ENCODE data around the gene GNA15. TPM values are rescaled to one million over a fixed set of nuclear protein-coding genes. Genes with fewer than 3 reads are reported as not detected.

The GNA15 gene
- total and polyA plus RNA-seq, 2 experiments from 2014 or later, result 0.29 to 1.5 TPM

DNA sequence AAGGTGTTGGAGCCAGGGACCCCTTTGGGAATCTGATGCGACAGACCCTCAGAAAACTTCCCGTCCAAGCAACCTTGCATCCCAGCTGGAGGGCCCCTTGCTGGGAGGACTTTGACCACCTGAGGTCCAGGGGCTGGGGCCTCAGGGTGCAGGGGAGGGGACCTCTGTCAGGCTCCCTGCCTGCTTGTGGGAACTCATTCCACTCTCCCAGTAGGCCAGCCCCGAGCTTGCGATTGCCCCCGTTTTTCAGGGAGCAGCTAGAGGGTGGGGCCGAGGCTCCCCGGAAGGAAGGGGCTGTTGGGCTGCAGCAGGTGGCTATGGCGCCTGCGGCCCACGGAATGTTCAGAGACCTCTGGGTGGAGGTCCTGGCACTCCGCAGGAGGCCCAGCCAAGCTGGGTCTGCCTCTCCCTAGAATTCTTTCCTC lies 38.9 kb upstream of the GNA15 start:
- Histone ChIP-seq H3K4me2 (peak overlapping the region; percentile 99), H3K4me3 (no peak overlapping the region), H3K79me2 (peaks cover 75% of the 10 kb centered on the region), H4K20me1 (ENCODE audit: insufficient read depth, poor library complexity, severe bottlenecking) (peaks cover 75% of the 10 kb centered on the region), H3K36me3 (replicated peaks; ENCODE audit: insufficient read depth, low read depth) (no peaks in the 10 kb centered on the region), H3K9me3 (ENCODE audit: low read depth) (no peaks in the 10 kb centered on the region), H3K9me2 (replicated peaks; ENCODE audit: insufficient read depth) (no peaks in the 10 kb centered on the region), H3K27ac (peak overlapping the region; percentile 92), H3K27me3 (no peaks in the 10 kb centered on the region), H2AFZ (no peak overlapping the region), H3K4me1 (ENCODE audit: insufficient read depth) (peaks cover 34% of the 10 kb centered on the region)
- DNase-seq (ENCODE audit: low spot score), result peak; percentile 61
- 65% methylated on average over 11 of the region's 11 CpGs for WGBS (ENCODE audit: low lambda C conversion rate, missing lambda C conversion rate)
- TF ChIP-seq EZH2 (IDR thresholded peaks at IDR 0.05; ENCODE audit: borderline replicate concordance), result no peak
- no peak for TF ChIP-seq EZH2phosphoT487 (IDR thresholded peaks at IDR 0.05; ENCODE audit: low read depth, severe bottlenecking, unreplicated experiment)
- TF ChIP-seq, protein P1, sequence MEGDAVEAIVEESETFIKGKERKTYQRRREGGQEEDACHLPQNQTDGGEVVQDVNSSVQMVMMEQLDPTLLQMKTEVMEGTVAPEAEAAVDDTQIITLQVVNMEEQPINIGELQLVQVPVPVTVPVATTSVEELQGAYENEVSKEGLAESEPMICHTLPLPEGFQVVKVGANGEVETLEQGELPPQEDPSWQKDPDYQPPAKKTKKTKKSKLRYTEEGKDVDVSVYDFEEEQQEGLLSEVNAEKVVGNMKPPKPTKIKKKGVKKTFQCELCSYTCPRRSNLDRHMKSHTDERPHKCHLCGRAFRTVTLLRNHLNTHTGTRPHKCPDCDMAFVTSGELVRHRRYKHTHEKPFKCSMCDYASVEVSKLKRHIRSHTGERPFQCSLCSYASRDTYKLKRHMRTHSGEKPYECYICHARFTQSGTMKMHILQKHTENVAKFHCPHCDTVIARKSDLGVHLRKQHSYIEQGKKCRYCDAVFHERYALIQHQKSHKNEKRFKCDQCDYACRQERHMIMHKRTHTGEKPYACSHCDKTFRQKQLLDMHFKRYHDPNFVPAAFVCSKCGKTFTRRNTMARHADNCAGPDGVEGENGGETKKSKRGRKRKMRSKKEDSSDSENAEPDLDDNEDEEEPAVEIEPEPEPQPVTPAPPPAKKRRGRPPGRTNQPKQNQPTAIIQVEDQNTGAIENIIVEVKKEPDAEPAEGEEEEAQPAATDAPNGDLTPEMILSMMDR (IDR thresholded peaks at IDR 0.05; ENCODE audit: poor library complexity), result no peak

DNA sequence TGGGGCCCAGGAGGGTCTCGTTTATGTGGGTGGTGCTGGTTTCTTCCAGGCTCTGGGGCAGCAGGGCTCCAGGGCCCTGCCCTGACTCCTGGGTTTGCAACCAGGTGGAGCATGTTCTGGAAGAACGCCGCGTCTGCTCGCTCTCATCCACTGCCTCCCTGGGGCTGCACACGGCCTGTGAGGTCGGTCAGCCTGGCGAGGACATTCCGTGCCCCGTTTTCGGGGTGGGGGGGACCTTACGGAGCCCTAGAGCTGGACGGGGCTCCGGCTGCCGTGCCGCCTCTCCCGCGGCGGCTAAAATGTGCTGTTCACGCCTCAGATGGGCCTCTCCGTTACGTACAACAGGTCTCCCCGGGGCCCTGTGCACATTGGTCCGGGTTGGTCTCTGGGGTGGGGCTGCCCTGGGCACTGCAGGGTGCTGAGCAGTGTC lies 38.4 kb upstream of the GNA15 start:
- no peaks in the 10 kb centered on the region for H3K27me3 ChIP-seq
- H3K4me1 ChIP-seq (ENCODE audit: insufficient read depth), result peaks cover 34% of the 10 kb centered on the region
- peaks cover 80% of the 10 kb centered on the region for H4K20me1 ChIP-seq (ENCODE audit: insufficient read depth, poor library complexity, severe bottlenecking)
- no peaks in the 10 kb centered on the region for H3K9me2 ChIP-seq (replicated peaks; ENCODE audit: insufficient read depth)
- H3K27ac ChIP-seq, result peak overlapping the region; percentile 92
- no peak for TF ChIP-seq EZH2 (IDR thresholded peaks at IDR 0.05; ENCODE audit: borderline replicate concordance)
- TF ChIP-seq, protein P1 (IDR thresholded peaks at IDR 0.05; ENCODE audit: poor library complexity), result no peak
- TF ChIP-seq EZH2phosphoT487 (IDR thresholded peaks at IDR 0.05; ENCODE audit: low read depth, severe bottlenecking, unreplicated experiment), result no peak
- H3K4me2 ChIP-seq, result peak overlapping the region; percentile 99
- no peak for DNase-seq (ENCODE audit: low spot score)
- H2AFZ ChIP-seq, result no peak overlapping the region
- peaks cover 80% of the 10 kb centered on the region for H3K79me2 ChIP-seq
- no peak overlapping the region for H3K4me3 ChIP-seq
- no peaks in the 10 kb centered on the region for H3K36me3 ChIP-seq (replicated peaks; ENCODE audit: insufficient read depth, low read depth)
- WGBS (ENCODE audit: low lambda C conversion rate, missing lambda C conversion rate), result 92% methylated on average over 12 of the region's 24 CpGs
- no peaks in the 10 kb centered on the region for H3K9me3 ChIP-seq (ENCODE audit: low read depth)

DNA sequence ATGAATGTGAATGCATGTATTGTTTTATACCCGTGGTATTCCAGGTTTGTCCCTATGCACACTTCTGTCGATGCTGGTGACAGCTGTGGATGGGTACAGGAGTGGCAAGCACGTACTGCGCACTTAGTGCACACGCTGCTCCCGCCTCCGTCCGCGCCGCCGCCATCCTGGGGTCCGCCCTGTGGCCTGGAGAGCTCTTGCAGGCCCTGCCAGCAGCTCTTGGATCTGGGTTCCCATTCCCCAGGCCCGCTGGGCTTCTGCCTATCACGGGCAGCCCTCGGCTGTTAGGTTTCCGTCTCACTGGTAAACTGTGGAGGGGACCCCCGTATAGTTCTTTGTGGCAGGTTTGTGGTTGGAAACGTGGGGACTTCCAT lies 37.7 kb upstream of the GNA15 start:
- TF ChIP-seq EZH2phosphoT487 (IDR thresholded peaks at IDR 0.05; ENCODE audit: low read depth, severe bottlenecking, unreplicated experiment) (no peak), EZH2 (IDR thresholded peaks at IDR 0.05; ENCODE audit: borderline replicate concordance) (no peak)
- TF ChIP-seq, protein P1 (IDR thresholded peaks at IDR 0.05; ENCODE audit: poor library complexity), result no peak
- H3K4me1 ChIP-seq (ENCODE audit: insufficient read depth), result peaks cover 35% of the 10 kb centered on the region
- no peak overlapping the region for H3K4me3 ChIP-seq
- H3K27ac ChIP-seq, result peak overlapping the region; percentile 92
- no peaks in the 10 kb centered on the region for H3K9me2 ChIP-seq (replicated peaks; ENCODE audit: insufficient read depth)
- H3K4me2 ChIP-seq, result peak overlapping the region; percentile 99
- peaks cover 87% of the 10 kb centered on the region for H3K79me2 ChIP-seq
- no peak for DNase-seq (ENCODE audit: low spot score)
- no peak overlapping the region for H2AFZ ChIP-seq
- WGBS (ENCODE audit: low lambda C conversion rate, missing lambda C conversion rate), result 93% methylated on average over 17 of the region's 18 CpGs
- H3K9me3 ChIP-seq (ENCODE audit: low read depth), result no peaks in the 10 kb centered on the region
- no peaks in the 10 kb centered on the region for H3K27me3 ChIP-seq
- peaks cover 87% of the 10 kb centered on the region for H4K20me1 ChIP-seq (ENCODE audit: insufficient read depth, poor library complexity, severe bottlenecking)
- no peaks in the 10 kb centered on the region for H3K36me3 ChIP-seq (replicated peaks; ENCODE audit: insufficient read depth, low read depth)
